Central memory CD8-positive, alpha-beta T cell (primary cell): ENCODE data around the gene CLEC20A.

Experiments
- ATAC-seq: fragments of 150-1000 bp; cut with Tn5 transposase; replicated peaks from 2 replicates; pipeline ENCODE4 v1.10.0; 2022; ENCODE audit warnings: mild to moderate bottlenecking, moderate FRiP score, moderate number of reproducible peaks; ENCODE audit not compliant: poor library complexity, severe bottlenecking; ENCODE audit errors: extremely low read depth
- DNase-seq, 2 donors: peaks; one replicate each; pipeline ENCODE4 v3.0.0; 2021; ENCODE audit warnings: low spot score in 2 of 2
- H3K27ac Mint-ChIP-seq: one replicate; pipeline ENCODE4 v1.8.0; 2022; ENCODE audit warnings: low read depth, mild to moderate bottlenecking, moderate library complexity, mixed read lengths
- H3K27me3 Mint-ChIP-seq: one replicate; pipeline ENCODE4 v1.8.0; 2022; ENCODE audit warnings: mixed read lengths
- H3K36me3 Mint-ChIP-seq: one replicate; pipeline ENCODE4 v1.8.0; 2022; ENCODE audit warnings: mild to moderate bottlenecking, moderate library complexity, mixed read lengths; ENCODE audit not compliant: insufficient read depth
- H3K4me1 Mint-ChIP-seq: one replicate; pipeline ENCODE4 v1.8.0; 2022; ENCODE audit warnings: mixed read lengths
- H3K4me3 Mint-ChIP-seq: one replicate; pipeline ENCODE4 v1.8.0; 2022; ENCODE audit warnings: mild to moderate bottlenecking, moderate library complexity, mixed read lengths
- H3K9me3 Mint-ChIP-seq: one replicate; pipeline ENCODE4 v1.8.0; 2022; ENCODE audit warnings: mixed read lengths

Gene CLEC20A

GRCh38 chr1:178438432-178438831, 58.3 kb downstream of the CLEC20A start:
- H3K9me3 Mint-ChIP-seq: no peaks in the 10 kb centered on the region
- peaks cover 9% of the 10 kb centered on the region for H3K27me3 Mint-ChIP-seq
- H3K27ac Mint-ChIP-seq: no peak overlapping the region
- no peaks in the 10 kb centered on the region for H3K4me1 Mint-ChIP-seq
- no peak for DNase-seq
- no peaks in the 10 kb centered on the region for H3K36me3 Mint-ChIP-seq
- no peak for ATAC-seq
- no peak overlapping the region for H3K4me3 Mint-ChIP-seq

GRCh38 chr1:178436899-178437298, 59.9 kb downstream of the CLEC20A start:
- H3K36me3 Mint-ChIP-seq: no peaks in the 10 kb centered on the region

GRCh38 chr1:178434899-178435435, 61.8 kb downstream of the CLEC20A start:
- Mint-ChIP-seq H3K4me3 (no peak overlapping the region), H3K4me1 (no peaks in the 10 kb centered on the region), H3K27me3 (no peaks in the 10 kb centered on the region), H3K27ac (no peak overlapping the region), H3K9me3 (no peaks in the 10 kb centered on the region), H3K36me3 (no peaks in the 10 kb centered on the region)
- DNase-seq (no peak), ATAC-seq (no peak)

More at GRCh38 chr1:178436899-178437298, 59.9 kb downstream of the CLEC20A start:
- DNase-seq (no peak), ATAC-seq (no peak)
- H3K4me3 Mint-ChIP-seq: no peak overlapping the region
- no peak overlapping the region for H3K27ac Mint-ChIP-seq
- no peaks in the 10 kb centered on the region for H3K4me1 Mint-ChIP-seq
- no peaks in the 10 kb centered on the region for H3K9me3 Mint-ChIP-seq
- H3K27me3 Mint-ChIP-seq: no peaks in the 10 kb centered on the region

- no peak overlapping the region for H3K27ac Mint-ChIP-seq
- H3K27me3 Mint-ChIP-seq: no peaks in the 10 kb centered on the region
- H3K9me3 Mint-ChIP-seq: no peaks in the 10 kb centered on the region
- DNase-seq (no peak), ATAC-seq (no peak)
- H3K4me1 Mint-ChIP-seq: no peaks in the 10 kb centered on the region
- H3K4me3 Mint-ChIP-seq: no peak overlapping the region
- H3K36me3 Mint-ChIP-seq: no peaks in the 10 kb centered on the region
These were observed 62.4 kb downstream of the CLEC20A start for GRCh38 chr1:178434360-178434759.
